ENCODE measurements around the gene DPH2.

DNA sequence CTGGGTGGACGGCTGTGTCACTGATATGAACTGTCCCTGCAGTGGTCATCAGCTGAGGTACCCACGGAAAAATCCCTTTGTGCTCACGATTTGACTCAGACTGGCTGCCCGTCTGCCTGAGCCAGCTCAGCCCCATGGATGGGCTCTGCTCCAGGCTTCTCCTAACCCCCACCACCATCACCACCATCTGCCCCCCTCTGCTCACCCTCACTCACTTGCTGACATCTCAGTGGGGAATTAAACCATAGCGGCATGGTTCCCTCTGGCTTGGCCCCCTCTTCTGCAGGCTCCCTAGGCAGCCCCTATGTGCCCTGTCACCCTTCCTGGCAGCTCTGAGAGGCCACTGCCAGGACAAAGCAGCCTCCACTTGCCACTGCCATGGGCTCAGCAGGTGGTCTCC lies 44.1 kb downstream of the DPH2 start:
- TF ChIP-seq EP300 (IDR thresholded peaks at IDR 0.05) (no peak), POLR2A (IDR thresholded peaks at IDR 0.05) (no peak)
- TF ChIP-seq, protein P1, sequence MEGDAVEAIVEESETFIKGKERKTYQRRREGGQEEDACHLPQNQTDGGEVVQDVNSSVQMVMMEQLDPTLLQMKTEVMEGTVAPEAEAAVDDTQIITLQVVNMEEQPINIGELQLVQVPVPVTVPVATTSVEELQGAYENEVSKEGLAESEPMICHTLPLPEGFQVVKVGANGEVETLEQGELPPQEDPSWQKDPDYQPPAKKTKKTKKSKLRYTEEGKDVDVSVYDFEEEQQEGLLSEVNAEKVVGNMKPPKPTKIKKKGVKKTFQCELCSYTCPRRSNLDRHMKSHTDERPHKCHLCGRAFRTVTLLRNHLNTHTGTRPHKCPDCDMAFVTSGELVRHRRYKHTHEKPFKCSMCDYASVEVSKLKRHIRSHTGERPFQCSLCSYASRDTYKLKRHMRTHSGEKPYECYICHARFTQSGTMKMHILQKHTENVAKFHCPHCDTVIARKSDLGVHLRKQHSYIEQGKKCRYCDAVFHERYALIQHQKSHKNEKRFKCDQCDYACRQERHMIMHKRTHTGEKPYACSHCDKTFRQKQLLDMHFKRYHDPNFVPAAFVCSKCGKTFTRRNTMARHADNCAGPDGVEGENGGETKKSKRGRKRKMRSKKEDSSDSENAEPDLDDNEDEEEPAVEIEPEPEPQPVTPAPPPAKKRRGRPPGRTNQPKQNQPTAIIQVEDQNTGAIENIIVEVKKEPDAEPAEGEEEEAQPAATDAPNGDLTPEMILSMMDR (IDR thresholded peaks at IDR 0.05) = no peak

Data from gastroesophageal sphincter (tissue), 3 donors.